Dedifferentiated amniotic fluid mesenchymal stem cell (primary cell): ENCODE measurements around the gene GGA2.
"Not testable (repeated sequence)": the region's sequence is repeated elsewhere in the genome, so short reads cannot be mapped to it uniquely, and the experiment has no call there.

ENCODE experiments used
- DNase-seq: peaks from one replicate; pipeline ENCODE4 v3.0.0-alpha.2; 2016; ENCODE audit errors: extremely low spot score

The GGA2 gene

DNA sequence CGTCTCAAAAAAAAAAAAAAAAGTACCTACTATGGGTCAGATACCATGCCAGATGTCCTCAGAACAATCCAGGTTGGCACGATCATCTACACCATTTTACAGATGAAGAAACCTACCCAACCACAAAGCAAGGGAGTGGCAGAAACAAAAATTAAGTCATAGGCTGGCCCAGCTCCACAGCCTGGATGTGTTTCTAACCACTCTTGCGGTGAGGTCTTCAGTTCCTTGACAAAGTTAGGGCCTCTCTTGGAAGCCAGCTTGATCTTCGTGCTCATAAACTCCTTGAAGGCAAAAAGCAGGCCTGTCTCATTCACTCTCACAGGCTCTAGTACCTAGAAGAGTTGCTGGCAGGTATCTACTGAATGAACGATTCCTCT lies 6.2 kb downstream of the GGA2 start:
- DNase-seq = no peak

DNA sequence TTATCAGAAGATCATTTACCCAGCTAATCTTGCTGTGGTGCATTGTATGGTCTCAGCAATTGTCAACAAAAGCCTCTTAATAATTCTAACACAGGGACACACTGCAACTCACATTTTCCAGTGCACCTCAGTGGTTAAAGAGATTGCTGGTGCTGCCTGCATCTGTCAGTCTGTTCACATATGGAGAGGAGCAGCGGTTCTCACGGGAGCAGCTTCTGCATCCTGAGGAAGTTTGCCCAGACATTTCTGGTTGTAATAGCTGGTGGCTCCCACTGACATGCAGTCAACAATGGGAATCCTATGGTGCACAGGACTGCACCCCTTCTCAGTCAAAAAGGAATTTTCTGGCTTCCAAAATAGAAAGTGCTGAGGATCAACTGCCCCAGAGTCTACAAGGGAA lies 7.8 kb downstream of the GGA2 start:
- no peak for DNase-seq

DNA sequence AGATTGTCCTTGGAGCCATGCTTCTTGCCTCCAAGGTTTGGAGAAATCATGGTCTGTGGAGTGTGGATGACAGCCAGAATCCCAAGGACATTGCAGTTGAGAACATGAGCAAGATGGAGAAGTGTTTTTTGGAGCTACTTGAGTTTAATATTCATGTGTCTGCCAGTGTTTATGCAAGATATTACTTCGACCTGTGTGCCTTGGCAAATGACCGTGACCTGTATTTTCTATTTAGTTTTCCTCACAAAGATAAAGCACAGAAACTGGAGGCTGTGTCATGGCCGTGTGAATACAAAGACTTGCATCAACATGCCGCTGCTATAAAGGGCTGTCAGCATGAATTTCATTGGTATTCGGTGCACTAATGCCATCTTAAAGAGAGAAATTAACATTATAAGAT lies 9.0 kb downstream of the GGA2 start:
- DNase-seq = no peak

DNA sequence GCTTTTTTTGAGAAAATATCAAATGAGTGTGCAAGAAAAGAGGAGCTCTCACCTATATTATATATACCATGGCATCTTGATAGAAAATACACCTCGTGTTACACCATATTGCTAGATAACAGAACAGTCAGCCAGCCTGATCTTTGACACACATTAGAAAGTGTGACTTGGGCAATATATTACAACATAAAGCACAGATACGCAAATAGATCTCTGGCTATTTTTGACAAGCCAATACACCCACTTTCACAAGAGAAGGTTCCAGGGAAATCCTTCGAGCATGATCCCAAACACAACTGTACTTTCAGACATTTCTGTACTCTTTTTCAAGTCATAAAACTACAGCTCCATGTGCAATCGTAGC lies 9.4 kb downstream of the GGA2 start:
- no peak for DNase-seq

- no peak for DNase-seq
Observed at GRCh38 chr16:23500212-23500861, 10.0 kb downstream of the GGA2 start.

DNA sequence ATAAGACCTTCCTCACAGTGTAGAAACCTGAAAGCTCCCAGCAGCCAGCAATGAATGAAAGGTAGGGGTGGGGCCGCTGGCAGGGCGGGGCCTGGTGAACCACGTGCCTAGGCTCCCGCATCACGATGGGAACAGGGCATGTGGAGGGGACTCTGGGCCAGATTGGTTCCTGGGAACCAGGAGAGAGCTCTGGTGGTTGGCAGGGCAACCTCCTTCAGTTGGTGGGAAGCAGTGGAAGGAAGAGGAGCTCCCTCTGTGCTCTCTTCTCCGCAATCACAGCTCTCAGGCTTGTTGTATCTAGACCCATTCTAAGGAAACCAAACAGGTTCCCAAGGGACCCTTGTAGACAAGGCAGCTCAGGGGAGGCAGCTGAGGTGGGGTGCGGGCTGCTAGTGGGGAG lies 10.5 kb downstream of the GGA2 start:
- DNase-seq = no peak

DNA sequence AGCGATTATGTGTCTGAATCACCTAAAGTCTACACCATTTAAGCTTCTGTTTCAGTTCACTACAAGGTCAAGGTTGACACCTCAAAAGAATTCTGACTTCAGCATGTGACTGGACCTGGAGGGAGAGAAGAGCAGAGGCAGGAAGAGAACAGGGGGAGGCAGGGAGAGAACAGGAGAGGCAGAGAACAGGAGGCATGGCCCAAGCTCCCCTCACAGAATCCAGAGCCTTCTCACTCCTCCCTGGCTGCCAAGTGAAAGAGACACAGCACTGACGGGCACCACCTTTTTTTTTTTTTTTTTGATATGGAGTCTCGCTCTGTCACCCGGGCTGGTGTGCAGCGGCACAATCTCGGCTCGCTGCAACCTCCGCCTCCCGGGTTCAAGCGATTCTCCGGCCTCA lies 11.4 kb downstream of the GGA2 start:
- no peak for DNase-seq

DNA sequence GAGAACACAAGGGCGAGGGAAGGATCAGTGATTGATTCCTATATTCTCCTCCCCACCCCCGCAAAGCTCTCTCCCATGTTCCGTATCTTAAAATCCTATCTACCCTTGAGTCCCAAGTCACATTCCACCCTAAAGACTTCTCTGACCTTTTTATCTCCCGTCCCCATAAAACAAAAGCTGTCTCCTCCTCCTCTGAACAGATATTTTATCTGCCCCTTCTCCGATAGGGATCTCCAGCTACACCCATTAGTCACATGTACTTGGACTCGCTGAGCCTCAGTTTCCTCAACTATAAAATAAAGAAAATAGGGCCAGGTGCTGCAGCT lies 12.8 kb downstream of the GGA2 start:
- DNase-seq = no peak

DNA sequence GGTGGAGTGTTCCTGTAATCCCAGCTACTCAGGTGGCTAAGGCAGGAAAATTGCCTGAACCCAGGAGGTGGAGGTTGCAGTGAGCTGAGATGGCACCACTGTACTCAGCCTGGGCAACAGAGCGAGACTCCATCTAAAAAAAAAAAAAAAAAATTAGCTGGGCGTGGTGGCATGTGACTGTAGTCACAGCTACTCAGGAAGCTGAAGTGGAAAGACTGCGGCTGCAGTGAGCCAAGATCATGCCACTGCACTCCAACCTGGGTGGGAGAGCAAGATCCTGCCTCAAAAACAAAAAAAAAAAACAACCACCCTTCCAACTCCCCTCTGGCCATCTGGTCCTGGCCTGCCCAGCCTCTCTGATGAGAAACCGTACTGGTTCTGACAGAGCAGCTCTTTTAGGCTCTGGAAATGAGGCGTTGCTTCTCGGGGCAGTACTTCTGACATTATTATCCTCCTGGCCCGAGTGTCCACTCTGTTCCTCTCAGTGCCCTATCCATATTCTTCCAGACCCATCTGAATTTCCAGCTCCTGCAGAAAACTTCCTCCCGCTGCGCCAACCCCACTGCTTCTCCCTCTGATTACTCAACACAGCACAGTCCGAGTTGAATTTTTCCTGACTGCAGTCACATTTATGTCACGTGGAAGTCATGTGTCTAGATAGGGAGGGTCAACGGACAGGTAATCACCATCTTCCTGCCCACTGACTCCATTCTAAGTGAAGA lies 13.3 kb downstream of the GGA2 start:
- no peak for DNase-seq

DNA sequence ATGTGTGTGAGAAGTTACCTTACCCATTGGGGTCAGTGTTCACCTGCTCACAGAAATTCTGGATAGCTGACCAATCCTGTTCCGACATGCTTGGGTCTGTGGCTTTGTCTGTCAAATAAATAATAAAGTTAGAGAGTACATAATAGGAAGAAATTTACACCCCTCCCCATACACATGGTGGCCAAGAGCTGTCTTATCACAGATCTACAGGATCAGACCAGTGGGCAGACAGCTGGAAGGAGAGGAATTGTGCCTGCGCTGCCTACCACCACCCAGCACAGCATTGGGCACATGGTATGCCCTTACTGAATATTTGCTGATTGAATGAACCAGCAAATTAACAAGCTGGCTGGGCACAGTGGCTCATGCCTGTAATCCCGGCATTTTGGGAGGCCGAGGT lies 14.6 kb downstream of the GGA2 start:
- no peak for DNase-seq

DNA sequence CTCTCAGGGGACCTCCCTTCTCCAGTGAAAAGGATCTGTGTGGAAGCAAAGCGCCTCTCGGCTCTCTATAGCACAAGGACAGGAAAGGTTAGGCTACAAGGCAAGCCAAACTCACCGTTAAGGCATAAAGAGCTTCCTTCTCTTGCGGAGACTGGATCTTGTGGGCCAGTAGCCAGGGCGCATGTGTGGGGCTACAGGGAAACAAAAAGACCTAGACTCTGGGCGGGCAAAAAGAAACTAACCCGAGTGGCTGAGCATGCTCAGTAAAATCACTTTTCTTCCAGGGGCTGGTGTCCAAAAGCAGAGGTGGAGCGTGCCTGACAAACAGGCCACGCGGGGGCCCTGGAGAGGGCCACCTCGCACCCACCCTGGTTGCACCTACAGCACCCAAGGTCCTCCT lies 16.1 kb downstream of the GGA2 start:
- DNase-seq = no peak

DNA sequence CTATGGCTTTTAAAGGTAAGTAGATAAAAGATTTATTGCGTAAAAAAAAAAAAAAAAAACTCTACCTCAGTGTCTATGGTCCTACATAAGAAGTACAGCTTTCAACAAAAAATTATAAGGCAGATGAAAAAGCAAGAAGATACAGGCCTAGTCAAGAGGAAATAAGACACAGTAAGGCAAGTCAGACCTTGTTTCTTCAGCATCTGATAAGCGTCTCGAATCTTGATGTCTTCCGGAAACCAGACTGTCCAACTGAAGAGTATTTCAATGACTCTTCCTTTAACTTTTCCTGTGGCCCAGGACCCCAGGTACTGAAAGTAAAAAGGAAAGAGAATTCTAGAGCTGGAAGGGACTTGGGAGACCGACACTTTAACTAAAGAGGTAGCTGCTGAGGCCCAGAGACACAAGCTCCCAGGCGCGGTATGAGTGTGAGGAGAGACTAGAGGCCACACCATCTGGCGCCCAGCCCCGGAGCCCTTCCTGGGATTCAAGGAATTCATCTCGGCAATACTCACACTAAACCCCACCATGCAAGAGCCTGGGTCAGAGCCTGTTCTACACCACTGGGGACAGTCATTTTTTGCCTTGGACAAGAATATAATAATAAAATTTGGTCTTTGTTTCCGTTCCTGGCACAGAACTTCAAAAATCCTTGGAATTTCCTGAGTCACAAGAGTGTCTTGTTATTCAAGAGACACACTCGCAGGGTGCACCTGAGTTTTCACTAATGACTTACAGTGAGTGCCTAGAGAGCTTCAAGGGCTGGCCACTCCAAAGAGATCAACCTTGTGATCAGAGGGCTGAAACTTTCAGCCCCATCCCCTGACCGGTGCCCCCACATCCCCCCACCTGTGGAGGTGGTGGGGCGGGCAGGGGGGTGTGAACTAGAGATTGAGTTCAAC lies 18.6 kb downstream of the GGA2 start:
- DNase-seq = no peak

DNA sequence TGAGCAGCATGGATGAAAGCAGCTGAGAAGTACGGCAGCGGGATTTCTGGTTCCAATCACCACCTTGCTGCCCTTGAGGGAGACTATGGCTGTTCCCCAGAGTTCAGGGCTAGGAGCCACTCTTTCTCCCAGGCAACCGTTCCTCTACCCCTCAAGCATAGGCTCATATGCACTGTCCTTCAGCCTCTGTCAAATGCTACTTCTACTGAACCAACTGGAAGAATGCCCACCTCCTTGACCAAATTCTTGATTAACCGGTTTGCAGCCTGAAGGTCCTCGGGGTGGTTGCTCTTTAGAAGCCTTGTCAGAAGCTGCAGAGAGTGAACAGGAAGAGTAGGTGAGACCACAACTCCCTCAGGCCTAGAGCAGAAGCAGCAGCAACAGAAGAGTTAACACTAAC lies 23.8 kb downstream of the GGA2 start:
- DNase-seq = no peak

DNA sequence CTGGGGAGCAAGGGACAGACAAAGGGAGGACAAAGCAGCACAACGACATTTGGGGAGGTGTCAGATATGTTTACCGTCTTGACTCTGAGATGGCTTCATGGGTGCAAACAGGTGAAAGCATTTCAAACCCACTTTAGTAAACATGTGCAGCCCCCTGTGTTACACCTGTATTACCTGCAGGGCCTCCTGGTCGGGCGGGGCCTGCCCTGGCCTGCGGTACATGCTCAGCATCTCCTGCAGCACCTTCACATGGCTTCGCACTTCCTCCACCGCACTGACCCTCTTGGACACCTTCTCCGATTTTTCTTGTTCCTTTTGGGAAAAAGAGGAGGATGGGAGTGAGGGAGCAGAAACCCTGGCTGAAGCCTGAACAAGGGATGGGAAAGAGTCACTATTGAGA lies 24.5 kb downstream of the GGA2 start:
- no peak for DNase-seq

DNA sequence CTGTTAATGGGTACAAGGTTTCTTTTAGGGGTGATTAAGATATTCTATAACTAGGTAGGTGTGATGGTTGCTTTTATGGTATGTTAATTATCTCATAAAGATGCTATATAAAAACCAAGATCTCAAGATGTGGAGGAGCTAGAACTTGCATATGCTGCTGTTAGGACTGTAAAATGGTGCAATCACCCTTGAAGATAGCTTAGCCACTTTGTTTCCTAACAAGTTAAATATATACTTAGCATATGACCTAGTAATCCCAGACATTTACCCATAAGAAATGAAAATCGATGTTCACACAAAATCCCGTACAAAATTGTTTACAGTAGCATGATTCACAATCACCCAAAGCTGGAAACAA lies 25.1 kb downstream of the GGA2 start:
- DNase-seq = no peak

DNA sequence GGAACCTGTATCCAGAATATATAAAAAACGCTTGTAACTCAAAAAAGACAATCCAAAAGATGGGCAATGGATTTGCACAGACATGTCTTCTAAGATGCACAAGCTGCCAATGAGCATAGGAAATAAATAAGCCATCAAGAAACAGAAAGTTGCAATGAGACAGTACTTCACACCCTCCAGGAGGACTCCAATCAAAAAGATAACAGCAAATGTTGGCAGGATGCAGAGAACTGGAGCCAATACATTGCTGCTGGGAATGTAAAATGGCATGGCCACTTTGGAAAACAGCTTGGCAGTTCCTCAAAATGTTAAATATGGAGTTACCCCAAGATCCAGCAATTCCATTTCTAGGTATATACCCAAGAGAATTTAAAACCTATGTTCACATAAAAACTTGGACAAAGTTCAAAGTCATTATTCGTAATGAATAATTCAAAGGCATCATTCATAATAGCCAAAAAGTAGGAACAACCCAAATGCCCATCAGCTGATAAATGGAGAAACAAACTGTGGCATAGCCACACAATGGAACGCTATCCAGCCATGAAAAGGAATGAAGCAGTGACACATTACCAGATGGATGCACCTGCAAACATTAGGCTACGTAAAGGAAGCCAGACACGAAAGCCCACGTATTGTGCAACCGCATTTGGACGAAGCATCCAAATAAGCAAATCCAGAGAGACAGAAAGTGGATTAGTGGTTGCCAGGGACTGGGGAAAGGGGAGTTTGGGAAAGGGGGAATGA lies 25.6 kb downstream of the GGA2 start:
- DNase-seq = no peak

DNA sequence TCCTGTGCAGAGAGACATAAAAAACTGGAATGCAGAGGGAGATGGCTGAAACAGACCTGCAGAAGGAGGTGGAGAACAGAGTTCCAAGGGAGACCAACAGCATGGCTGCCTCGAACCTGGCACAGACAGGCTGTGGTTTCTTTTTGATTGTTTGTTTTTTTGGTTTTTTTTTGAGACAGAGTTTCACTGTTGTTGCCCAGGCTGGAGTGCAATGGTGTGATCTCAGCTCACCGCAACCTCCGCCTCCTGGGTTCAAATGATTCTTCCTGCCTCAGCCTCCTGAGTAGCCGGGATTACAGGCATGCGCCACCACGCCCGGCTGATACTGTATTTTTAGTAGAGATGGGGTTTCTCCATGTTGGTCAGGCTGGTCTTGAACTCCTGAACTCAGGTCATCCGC lies 26.8 kb downstream of the GGA2 start:
- DNase-seq = not testable (repeated sequence)

- DNase-seq = no peak
Observed at GRCh38 chr16:23482778-23483177, 27.5 kb downstream of the GGA2 start.

DNA sequence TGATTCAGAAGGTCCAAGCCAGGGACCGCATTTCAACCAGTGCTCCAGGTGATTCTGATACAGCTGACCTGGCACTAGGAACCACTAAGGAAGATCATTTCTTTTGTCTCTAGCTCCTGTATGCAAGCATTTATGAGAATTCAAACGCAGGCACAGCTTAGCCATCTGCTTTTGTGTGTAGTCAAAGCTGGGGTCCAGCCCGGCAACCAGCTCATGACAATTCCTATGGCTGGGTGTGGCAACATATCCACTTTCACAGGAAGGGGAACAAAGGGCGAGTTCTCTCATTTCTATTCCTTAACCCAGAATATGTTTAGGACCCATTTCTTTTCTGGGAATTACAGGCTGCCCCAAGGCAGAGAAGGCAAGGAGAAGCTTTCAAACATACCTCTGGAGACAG lies 30.0 kb downstream of the GGA2 start:
- no peak for DNase-seq

DNA sequence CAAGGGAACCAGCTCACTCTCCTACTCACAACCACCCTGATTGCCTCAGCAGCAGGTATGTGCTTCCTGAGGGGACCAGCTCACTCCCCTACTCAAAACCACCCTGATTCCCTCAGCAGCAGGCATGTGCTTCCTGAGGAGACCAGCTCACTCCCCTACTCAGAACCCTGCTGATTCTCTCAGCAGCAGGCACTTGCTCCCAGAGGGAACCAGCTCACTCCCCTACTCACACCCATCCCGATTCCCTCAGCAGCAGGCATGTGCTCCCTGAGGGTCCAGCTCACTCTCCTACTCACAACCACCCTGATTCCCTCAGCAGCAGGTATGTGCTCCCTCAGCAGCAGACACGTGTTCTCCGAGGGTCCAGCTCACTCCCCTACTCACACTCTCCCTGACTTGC lies 31.2 kb downstream of the GGA2 start:
- DNase-seq = no peak

- DNase-seq = no peak
Observed at GRCh38 chr16:23478566-23478965, 31.7 kb downstream of the GGA2 start.

GRCh38 chr16:23476289-23476688 lies 34.0 kb downstream of the GGA2 start:
- DNase-seq = no peak

- DNase-seq = no peak
Observed at GRCh38 chr16:23469814-23470213, 40.5 kb downstream of the GGA2 start.
